HG02610 (cell line): ENCODE data around the gene SHTN1.

Experiments used
- ATAC-seq: cut with Tn5 transposase; IDR thresholded peaks from one replicate; pipeline ENCODE4 v1.9.1; 2021; ENCODE audit warnings: mild to moderate bottlenecking, moderate library complexity; ENCODE audit not compliant: unreplicated experiment

SHTN1 gene

GRCh38 chr10:116919706-116920105, 85.3 kb downstream of the SHTN1 start:
- no peak for ATAC-seq

- ATAC-seq, result no peak
Observed at GRCh38 chr10:116919164-116919563, 85.8 kb downstream of the SHTN1 start.

DNA sequence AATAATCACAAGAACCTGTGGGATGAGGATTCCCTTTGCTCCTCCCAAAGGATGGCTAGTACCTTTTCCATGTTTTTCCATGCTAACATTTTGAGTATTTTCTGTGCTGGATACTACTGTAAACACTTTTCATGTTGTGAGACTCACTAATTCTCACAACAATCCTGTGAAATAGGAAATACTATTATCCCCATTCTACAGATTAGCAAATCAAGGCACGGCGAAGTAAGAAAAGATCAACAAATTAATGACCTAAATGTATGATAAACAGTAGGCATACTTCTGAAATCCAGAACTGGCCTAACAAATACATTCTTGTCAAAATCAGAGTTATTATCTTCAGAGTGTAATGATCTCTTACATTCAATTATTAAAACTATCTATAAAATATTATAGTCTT, 86.4 kb downstream of the SHTN1 start:
- no peak for ATAC-seq

DNA sequence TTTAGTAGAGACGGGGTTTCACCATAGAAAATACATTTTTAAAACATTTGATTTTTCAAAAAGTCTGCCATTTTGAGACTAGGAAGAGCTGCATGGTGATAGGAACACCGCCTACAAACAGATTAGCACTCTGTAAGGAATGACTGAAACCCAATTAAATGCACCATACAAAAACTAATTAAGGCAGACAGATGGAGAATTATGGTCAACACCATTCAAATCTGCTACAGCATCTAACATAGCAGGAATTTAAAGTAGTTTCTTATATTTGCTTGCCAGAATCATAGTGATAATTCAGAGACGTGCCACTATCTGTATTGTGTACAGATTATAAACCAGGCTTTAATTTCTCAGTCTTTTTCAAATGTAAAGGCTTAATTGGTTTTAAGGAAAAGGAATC, 87.5 kb downstream of the SHTN1 start:
- ATAC-seq, result no peak

- ATAC-seq, result no peak
Observed at GRCh38 chr10:116915340-116915739, 89.6 kb downstream of the SHTN1 start.

DNA sequence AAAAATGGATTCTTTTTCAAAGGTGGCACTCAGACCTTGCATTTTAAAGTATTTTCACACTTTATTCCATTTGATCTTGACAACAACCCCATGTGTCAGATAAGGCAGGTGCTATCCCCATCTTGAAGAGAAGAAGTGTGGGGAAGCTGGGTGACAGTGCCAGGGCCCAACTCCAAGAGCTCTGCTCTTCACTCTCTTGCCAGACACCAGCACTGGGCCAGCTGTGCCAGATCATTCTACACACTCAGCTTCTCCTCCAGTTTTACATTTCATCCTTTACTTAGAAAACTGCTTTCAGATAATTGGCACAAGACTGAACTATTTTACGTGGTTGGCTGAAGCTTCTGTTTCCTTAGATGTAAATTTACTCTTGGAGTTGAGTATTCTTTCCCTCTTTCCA, 91.3 kb downstream of the SHTN1 start:
- ATAC-seq, result no peak

GRCh38 chr10:116912162-116912561, 92.8 kb downstream of the SHTN1 start:
- no peak for ATAC-seq

DNA sequence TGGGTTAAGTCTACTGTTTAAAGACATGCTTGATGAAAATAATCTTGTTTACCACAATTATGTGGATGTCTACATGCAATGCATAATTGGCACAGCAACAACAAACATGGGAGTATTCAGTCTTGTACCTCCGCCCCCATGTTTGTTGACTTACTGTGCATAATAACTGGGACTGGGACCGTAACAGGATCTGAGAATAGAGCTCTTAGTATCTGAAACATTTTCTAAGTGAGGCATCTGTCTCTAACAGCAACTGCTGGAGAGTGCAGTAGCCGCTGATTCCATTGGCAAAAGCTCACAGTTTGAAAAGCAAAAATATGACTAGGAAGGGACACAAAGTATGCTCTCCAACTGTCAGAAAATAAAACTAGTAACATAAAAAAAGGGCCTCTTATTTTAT, 94.1 kb downstream of the SHTN1 start:
- ATAC-seq, result no peak

GRCh38 chr10:116909307-116909706, 95.7 kb downstream of the SHTN1 start:
- no peak for ATAC-seq

- no peak for ATAC-seq
Observed at GRCh38 chr10:116907245-116907987, 97.6 kb downstream of the SHTN1 start.

DNA sequence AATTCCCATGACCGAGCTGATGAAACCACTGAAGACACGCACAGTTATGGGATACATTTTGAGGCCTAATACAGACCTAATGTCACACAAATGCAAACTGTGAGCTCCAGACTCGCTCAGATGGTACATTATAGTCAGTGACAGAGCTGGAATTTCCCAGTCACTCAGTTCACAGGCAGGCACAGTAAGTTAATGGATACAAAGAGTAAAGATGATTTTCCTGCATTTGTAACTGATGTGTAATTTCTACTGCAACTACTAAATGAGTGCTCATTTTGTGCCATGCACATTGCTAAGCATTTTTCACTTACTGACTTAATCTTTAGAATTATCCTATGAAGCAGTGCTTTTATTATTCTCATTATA, 99.2 kb downstream of the SHTN1 start:
- ATAC-seq, result no peak

GRCh38 chr10:116899626-116900025, 105.4 kb downstream of the SHTN1 start:
- no peak for ATAC-seq

GRCh38 chr10:116893686-116894037, 111.3 kb downstream of the SHTN1 start:
- ATAC-seq, result no peak

- ATAC-seq, result no peak
Observed at GRCh38 chr10:116892907-116893685, 111.9 kb downstream of the SHTN1 start.

DNA sequence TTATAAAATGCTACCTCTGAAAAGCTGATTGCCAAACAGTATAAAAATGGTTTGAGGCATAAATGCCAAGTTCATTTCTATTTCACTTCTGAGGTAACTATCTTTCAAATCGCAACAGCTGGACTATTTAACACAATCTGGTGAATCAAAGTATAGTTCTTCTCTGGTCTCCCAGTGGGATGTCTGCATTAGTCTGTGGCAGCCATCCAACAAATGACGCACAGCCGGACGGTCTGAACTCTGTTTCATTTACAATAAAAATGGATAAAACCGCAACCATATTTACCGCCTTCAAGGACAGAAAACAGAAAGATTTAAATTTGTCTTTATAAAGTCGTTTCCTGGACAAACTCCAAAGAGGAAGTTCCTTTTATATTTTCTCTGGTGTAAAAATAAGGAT, 113.8 kb downstream of the SHTN1 start:
- no peak for ATAC-seq

- ATAC-seq, result no peak
Observed at GRCh38 chr10:116889066-116889465, 115.9 kb downstream of the SHTN1 start.

GRCh38 chr10:116888380-116889055, 116.5 kb downstream of the SHTN1 start:
- no peak for ATAC-seq

GRCh38 chr10:116886772-116887171, 118.2 kb downstream of the SHTN1 start:
- no peak for ATAC-seq

GRCh38 chr10:116882639-116883038, 122.3 kb downstream of the SHTN1 start:
- no peak for ATAC-seq

DNA sequence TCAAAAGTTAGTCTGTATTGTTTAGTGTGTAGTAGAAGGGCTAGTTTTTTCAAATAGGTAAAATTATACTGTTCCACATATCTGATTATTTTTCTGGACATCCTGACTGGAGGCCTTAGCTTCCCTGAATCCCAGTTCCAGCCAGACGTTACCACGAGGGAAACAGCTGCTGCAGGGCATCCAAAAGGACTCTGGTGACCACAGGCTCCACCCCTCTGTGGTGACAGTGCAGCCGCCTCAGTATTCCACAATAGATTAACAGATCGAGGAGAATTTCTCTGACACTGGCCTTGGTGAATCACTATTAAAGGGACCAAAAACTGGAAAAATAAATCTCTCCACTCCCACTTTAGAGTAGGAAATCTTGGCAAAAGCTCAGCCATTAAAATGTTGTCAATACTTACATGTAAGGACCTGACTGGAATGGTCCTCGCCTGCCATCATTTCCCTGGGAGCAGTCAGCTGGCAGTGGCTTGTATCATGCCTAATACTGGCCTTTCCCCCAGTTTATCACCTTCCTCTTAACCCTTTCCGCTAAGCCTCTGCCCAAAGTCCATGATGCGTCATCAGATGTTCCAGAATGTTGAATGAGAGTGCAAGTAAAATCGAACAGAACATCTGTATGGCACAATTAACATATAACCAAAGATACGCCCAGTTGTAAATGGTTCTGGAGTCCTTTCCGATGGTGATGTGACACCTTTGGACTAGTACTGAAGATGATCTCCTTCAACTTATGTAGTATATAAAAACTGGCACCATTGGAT, 124.1 kb downstream of the SHTN1 start:
- ATAC-seq, result no peak

DNA sequence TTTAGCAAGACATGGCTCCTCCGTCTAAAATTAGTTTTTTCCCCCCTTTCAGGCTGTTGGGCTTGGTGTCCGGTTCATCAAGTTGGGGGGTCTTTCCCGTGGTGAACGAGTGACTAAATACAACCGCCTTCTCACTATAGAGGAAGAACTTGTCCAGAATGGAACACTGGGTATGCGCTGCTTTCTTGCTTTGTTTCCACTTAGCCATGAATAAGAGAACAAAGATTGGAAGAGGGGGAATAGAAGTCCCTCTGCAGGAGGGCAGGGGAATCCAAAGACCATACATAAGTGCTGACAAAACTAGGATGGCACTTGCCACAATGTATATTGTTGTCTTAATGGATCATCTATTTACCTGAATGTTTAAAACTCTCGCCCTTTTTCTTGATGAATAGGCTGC, 125.2 kb downstream of the SHTN1 start:
- no peak for ATAC-seq
